HepG2 (cell line): ENCODE data around the gene HDAC4. TPM values are rescaled to one million over a fixed set of nuclear protein-coding genes. Genes with fewer than 3 reads are reported as not detected.

Experiments used
- ATAC-seq: fragments of 200-7000 bp; cut with Tn5 transposase; 3 replicates; pipeline ENCODE4 v1.9.1; 2020; ENCODE audit warnings: mild to moderate bottlenecking, moderate library complexity
- BruUV-seq: library from RNA; stranded (reverse); fragments of 400-500 nt; replicated peaks from 2 replicates; lab custom pipeline; 2021; lab: Mats Ljungman, UMichigan
- CTCF ChIA-PET: fragments of 300-600 bp; formaldehyde crosslinking; extraction: SDS; loops from one replicate; lab custom pipeline; 2021; ENCODE audit warnings: low total read pairs, inconsistent platforms, low intra/inter-chr PET ratio; lab: Yijun Ruan, JAX
- POLR2A ChIA-PET: fragments of 350-600 bp; sonication (Branson Sonifier 250); formaldehyde crosslinking; loops from one replicate; lab custom pipeline; 2020; ENCODE audit warnings: antibody characterized with exemption, inconsistent platforms; lab: Yijun Ruan, JAX
- DNase-seq: peaks from one replicate; pipeline ENCODE4 v3.0.0-alpha.2; 2015; ENCODE audit warnings: low spot score
- FAIRE-seq: peaks from 3 replicates; lab custom pipeline; 2011; peaks lifted over from hg19 to GRCh38; lab: Jason Lieb, UNC
- H2AFZ ChIP-seq: one replicate; pipeline ENCODE4 v1.6.1; 2011; ENCODE audit warnings: low read length, inconsistent platforms
- H3K27ac ChIP-seq: fragments of 300-600 bp; 3 replicates; pipeline ENCODE4 v1.8.0; 2011; ENCODE audit warnings: mixed run types, mild to moderate bottlenecking, mixed read lengths, low read length, inconsistent platforms; ENCODE audit not compliant: insufficient read depth; ENCODE audit errors: extremely low read length
- H3K27me3 ChIP-seq, 2 experiments: fragments of 200-600 bp in 1 of 2; 2 replicates in 1 of 2; 3 replicates in 1 of 2; pipeline versions ENCODE4 v1.6.0 to v1.8.0; 2011; ENCODE audit warnings: low read length in 2 of 2, mild to moderate bottlenecking in 2 of 2, moderate library complexity in 2 of 2, inconsistent platforms in 1 of 2; ENCODE audit not compliant: insufficient read depth in 2 of 2, control insufficient read depth in 1 of 2
- H3K36me3 ChIP-seq, 2 experiments: fragments of 200-600 bp in 1 of 2; replicated peaks in 1 of 2; 2 replicates in 1 of 2; 3 replicates in 1 of 2; pipeline versions ENCODE4 v1.5.1 to v1.8.0; 2011; ENCODE audit warnings: low read length in 2 of 2, inconsistent platforms in 1 of 2; ENCODE audit not compliant: insufficient read depth in 2 of 2, control insufficient read depth in 1 of 2
- H3K4me1 ChIP-seq: 2 replicates; pipeline ENCODE4 v1.5.1; 2012; ENCODE audit warnings: low read length, inconsistent platforms; ENCODE audit not compliant: insufficient read depth
- H3K4me2 ChIP-seq: 2 replicates; pipeline ENCODE4 v1.6.0; 2011; ENCODE audit warnings: low read depth, low read length, inconsistent platforms
- H3K4me3 ChIP-seq, 3 experiments: fragments of 200-600 bp in 1 of 3; sonication (generic), shearing (Covaris generic) in 1 of 3; replicated peaks in 1 of 3; 2 replicates each; pipeline ENCODE4 v1.5.1; 2011 to 2016; ENCODE audit warnings: low read length in 3 of 3, inconsistent platforms in 2 of 3, low read depth in 2 of 3, mild to moderate bottlenecking in 2 of 3, control low read depth in 1 of 3, mixed read lengths in 1 of 3; ENCODE audit not compliant: insufficient read depth in 1 of 3
- H3K79me2 ChIP-seq: one replicate; pipeline ENCODE4 v1.6.1; 2011; ENCODE audit warnings: low read length, inconsistent platforms; ENCODE audit not compliant: insufficient read depth
- H3K9ac ChIP-seq: 2 replicates; pipeline ENCODE4 v1.6.0; 2011; ENCODE audit warnings: mild to moderate bottlenecking, low read depth, low read length, inconsistent platforms; ENCODE audit not compliant: insufficient read depth
- H3K9me3 ChIP-seq: 2 replicates; pipeline ENCODE4 v1.5.1; 2012; ENCODE audit warnings: mild to moderate bottlenecking, low read length
- H4K20me1 ChIP-seq: 2 replicates; pipeline ENCODE4 v1.6.0; 2011; ENCODE audit warnings: inconsistent platforms, mild to moderate bottlenecking, low read length, moderate library complexity; ENCODE audit not compliant: insufficient read depth
- ARID2 ChIP-seq: sonication (generic); formaldehyde crosslinking; IDR thresholded peaks from 2 replicates; pipeline ENCODE4 v1.8.1; 2022; ENCODE audit warnings: mild to moderate bottlenecking, missing genetic modification reagents, borderline replicate concordance
- LCORL ChIP-seq, 2 experiments: fragments of 450-650 bp in 1 of 2; sonication (generic) in 1 of 2; formaldehyde crosslinking in 1 of 2; IDR thresholded peaks; 2 replicates each; pipeline versions ENCODE4 v1.5.0 to v1.6.1; 2017 to 2020; ENCODE audit warnings: antibody characterized with exemption in 1 of 2, missing genetic modification reagents in 1 of 2
- MXI1 ChIP-seq: IDR thresholded peaks from 3 replicates; pipeline ENCODE4 v1.6.1; 2012; ENCODE audit warnings: low read depth, low read length, inconsistent platforms, borderline replicate concordance
- PREB ChIP-seq: sonication (generic); formaldehyde crosslinking; IDR thresholded peaks from 2 replicates; pipeline ENCODE4 v1.4.0; 2020; ENCODE audit warnings: missing genetic modification reagents
- RBM39 ChIP-seq: fragments of 200-400 bp; formaldehyde crosslinking; IDR thresholded peaks from one replicate; pipeline ENCODE4 v1.6.1; 2018; ENCODE audit warnings: antibody characterized with exemption, mild to moderate bottlenecking, low read depth, low read length; ENCODE audit not compliant: poor library complexity, severe bottlenecking
- REPIN1 ChIP-seq: sonication (generic); formaldehyde crosslinking; IDR thresholded peaks from 2 replicates; pipeline ENCODE4 v1.8.0; 2022; ENCODE audit warnings: missing genetic modification reagents, low read depth, mild to moderate bottlenecking, borderline replicate concordance
- SMARCE1 ChIP-seq: fragments of 450-650 bp; IDR thresholded peaks from 2 replicates; pipeline ENCODE4 v1.6.1; 2017; ENCODE audit warnings: borderline replicate concordance
- STAT5B ChIP-seq: sonication (generic); formaldehyde crosslinking; IDR thresholded peaks from 2 replicates; pipeline ENCODE4 v1.4.0; 2020; ENCODE audit warnings: missing genetic modification reagents
- ZNF251 ChIP-seq: sonication (generic); formaldehyde crosslinking; IDR thresholded peaks from 2 replicates; pipeline ENCODE4 v1.9.0; 2021; ENCODE audit warnings: mild to moderate bottlenecking, missing genetic modification reagents
- ZNF749 ChIP-seq: sonication (generic); formaldehyde crosslinking; IDR thresholded peaks from 2 replicates; pipeline ENCODE4 v1.8.0; 2022; ENCODE audit warnings: mild to moderate bottlenecking, missing genetic modification reagents, moderate library complexity, borderline replicate concordance
- ZSCAN5A ChIP-seq: sonication (generic); formaldehyde crosslinking; IDR thresholded peaks from 2 replicates; pipeline ENCODE4 v1.8.0; 2022; ENCODE audit warnings: mild to moderate bottlenecking, missing genetic modification reagents, borderline replicate concordance
- WGBS: methylation state at CpG from one replicate; pipeline ENCODE4 v1.1.6; 2017; ENCODE audit warnings: low lambda C conversion rate; 5-methylcytosine and 5-hydroxymethylcytosine counted together
- in situ Hi-C: cut with HindIII; loops from 2 replicates; pipeline ENCODE4 v1.10.0; 2017; ENCODE audit warnings: low pct_unique_long_range_greater_than_20kb; ENCODE audit not compliant: extremely low pct_ligation_motif_present
- intact Hi-C: fragments of 100-400 bp; cut with micrococcal nuclease; formaldehyde crosslinking; loops from one replicate; pipeline ENCODE4 v1.10.0; 2022; ENCODE audit not compliant: unreplicated experiment
- polyA plus RNA-seq, 8 experiments: library from polyadenylated mRNA; depleted of rRNA in 3 of 8; stranded (reverse) in 7 of 8; unstranded in 1 of 8; fragments of >200 nt; fragmentation: Illumina TruSeq in 4 of 8; extraction: Trizol in 4 of 8; gene quantifications; 2 replicates each; pipeline versions ENCODE4 v1.2.1 to v1.2.3, GENCODE V29; 2011 to 2016; ENCODE audit warnings: low read depth in 4 of 8, missing spikeins in 1 of 8, mixed read lengths in 1 of 8; ENCODE audit not compliant: insufficient read depth in 1 of 8
- total RNA-seq, 5 experiments: library from RNA; depleted of rRNA; stranded (reverse); fragments of >200 nt; fragmentation: Illumina TruSeq; extraction: Trizol; gene quantifications; 2 replicates each; pipeline ENCODE4 v1.2.3, GENCODE V29; 2016; ENCODE audit warnings: low read depth in 1 of 5
- TF ChIP-seq, protein P1 (sequence below): sonication (generic); formaldehyde crosslinking; IDR thresholded peaks from 2 replicates; pipeline ENCODE4; 2020; ENCODE audit warnings: missing genetic modification reagents, mild to moderate bottlenecking, borderline replicate concordance

HDAC4 gene
- total and polyA plus RNA-seq, 2 of the 13 experiments (the other 11 are each of a cell fraction or from before 2014, with no cell fraction given): 10.1 to 11.5 TPM

- CTCF ChIA-PET: no interaction called here
- in situ Hi-C loops: no loop called here
- DNase-seq: no peak
These were observed 399.0 kb downstream of the HDAC4 start for GRCh38 chr2:239001794-239002193.

More at GRCh38 chr2:239001794-239002193, 399.0 kb downstream of the HDAC4 start:
- POLR2A ChIA-PET: no interaction called here
- intact Hi-C loops: no loop called here
- H3K4me1 ChIP-seq: peaks cover 15% of the 10 kb centered on the region
- no peak overlapping the region for H2AFZ ChIP-seq
- TF ChIP-seq LCORL (IDR thresholded peaks at IDR 0.05): no peak
- no peak for TF ChIP-seq LCORL (CRISPR knock-in tag; IDR thresholded peaks at IDR 0.05)
- no peak for TF ChIP-seq SMARCE1
- no peak for TF ChIP-seq ARID2 (CRISPR knock-in tag)
- no peak for TF ChIP-seq REPIN1 (CRISPR knock-in tag)
- no peak for TF ChIP-seq PREB (CRISPR knock-in tag)
- no peak for TF ChIP-seq STAT5B (CRISPR knock-in tag)
- no peak for TF ChIP-seq MXI1
- no peak for TF ChIP-seq RBM39
- no peak for TF ChIP-seq ZSCAN5A (CRISPR knock-in tag)
- TF ChIP-seq ZNF749 (CRISPR knock-in tag): no peak
- no peak for TF ChIP-seq ZNF251 (CRISPR knock-in tag)
- TF ChIP-seq, protein P1, sequence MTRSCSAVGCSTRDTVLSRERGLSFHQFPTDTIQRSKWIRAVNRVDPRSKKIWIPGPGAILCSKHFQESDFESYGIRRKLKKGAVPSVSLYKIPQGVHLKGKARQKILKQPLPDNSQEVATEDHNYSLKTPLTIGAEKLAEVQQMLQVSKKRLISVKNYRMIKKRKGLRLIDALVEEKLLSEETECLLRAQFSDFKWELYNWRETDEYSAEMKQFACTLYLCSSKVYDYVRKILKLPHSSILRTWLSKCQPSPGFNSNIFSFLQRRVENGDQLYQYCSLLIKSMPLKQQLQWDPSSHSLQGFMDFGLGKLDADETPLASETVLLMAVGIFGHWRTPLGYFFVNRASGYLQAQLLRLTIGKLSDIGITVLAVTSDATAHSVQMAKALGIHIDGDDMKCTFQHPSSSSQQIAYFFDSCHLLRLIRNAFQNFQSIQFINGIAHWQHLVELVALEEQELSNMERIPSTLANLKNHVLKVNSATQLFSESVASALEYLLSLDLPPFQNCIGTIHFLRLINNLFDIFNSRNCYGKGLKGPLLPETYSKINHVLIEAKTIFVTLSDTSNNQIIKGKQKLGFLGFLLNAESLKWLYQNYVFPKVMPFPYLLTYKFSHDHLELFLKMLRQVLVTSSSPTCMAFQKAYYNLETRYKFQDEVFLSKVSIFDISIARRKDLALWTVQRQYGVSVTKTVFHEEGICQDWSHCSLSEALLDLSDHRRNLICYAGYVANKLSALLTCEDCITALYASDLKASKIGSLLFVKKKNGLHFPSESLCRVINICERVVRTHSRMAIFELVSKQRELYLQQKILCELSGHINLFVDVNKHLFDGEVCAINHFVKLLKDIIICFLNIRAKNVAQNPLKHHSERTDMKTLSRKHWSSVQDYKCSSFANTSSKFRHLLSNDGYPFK (CRISPR knock-in tag): no peak
- H3K79me2 ChIP-seq: no peaks in the 10 kb centered on the region
- WGBS: 51% methylated on average over 14 of the region's 14 CpGs
- no peaks in the 10 kb centered on the region for H3K36me3 ChIP-seq
- no peak overlapping the region for H3K4me3 ChIP-seq
- no peak for FAIRE-seq
- BruUV-seq: no TSS peak
- no peak for ATAC-seq
- no peak overlapping the region for H3K27ac ChIP-seq
- no peaks in the 10 kb centered on the region; the same call in 1 of the 2 replicates for H4K20me1 ChIP-seq
- H3K4me2 ChIP-seq: no peak overlapping the region
- H3K9me3 ChIP-seq: no peaks in the 10 kb centered on the region
- H3K9ac ChIP-seq: no peak overlapping the region
- H3K27me3 ChIP-seq: peaks cover 15 to 66% of the 10 kb centered on the region in 2 experiments
